Pancreas (tissue), 10 donors: ENCODE measurements around the gene LRATD1. TPM values are rescaled to one million over a fixed set of nuclear protein-coding genes. Genes with fewer than 3 reads are reported as not detected.
A peak's percentile ranks its signal among the peaks of the same experiment; 100 is the strongest.

Experiments
- ATAC-seq, 4 donors: fragments of 200-7000 bp; cut with Tn5 transposase; one replicate each; pipeline versions ENCODE4 v1.8.0 to v1.9.1; 2020; ENCODE audit warnings: mild to moderate bottlenecking in 4 of 4, moderate library complexity in 4 of 4
- DNase-seq, 6 donors: peaks; one replicate each; pipeline ENCODE4 v3.0.0-alpha.2; 2020
- FAIRE-seq: peaks from 2 replicates; lab custom pipeline; 2012; peaks lifted over from hg19 to GRCh38; lab: Jason Lieb, UNC
- H3K27ac ChIP-seq, 4 donors: fragments of 200-600 bp; sonication (generic); 1 replicate in 3 of 4; 2 replicates in 1 of 4; pipeline versions ENCODE4 v1.5.0 to v1.8.0; 2020
- H3K27me3 ChIP-seq, 4 donors: fragments of 200-600 bp; one replicate each; pipeline ENCODE4 v1.8.0; 2021
- H3K36me3 ChIP-seq, 3 donors: fragments of 200-600 bp; sonication (generic) in 1 of 3; one replicate each; pipeline versions ENCODE4 v1.5.0 to v1.8.0; 2020 to 2021
- H3K4me1 ChIP-seq, 3 donors: fragments of 200-600 bp; one replicate each; pipeline ENCODE4 v1.8.0; 2021
- H3K4me3 ChIP-seq, 4 donors: fragments of 200-600 bp; sonication (generic) in 2 of 4; one replicate each; pipeline versions ENCODE4 v1.5.0 to v1.8.0; 2020 to 2021
- H3K9me3 ChIP-seq, 4 donors: fragments of 200-600 bp; one replicate each; pipeline ENCODE4 v1.8.0; 2021
- CTCF ChIP-seq, 4 donors: fragments of 200-600 bp; sonication (generic) in 3 of 4; IDR thresholded peaks; one replicate each; pipeline versions ENCODE4 v1.5.0 to v1.8.0; 2021; ENCODE audit warnings: antibody characterized with exemption in 4 of 4
- WGBS, 2 donors: extraction: QIAGEN DNeasy Blood & Tissue Kit; methylation state at CpG; one replicate each; pipeline ENCODE4 v1.1.7; 2013; 5-methylcytosine and 5-hydroxymethylcytosine counted together
- intact Hi-C, 3 donors: fragments of 100-400 bp; cut with DNase I; formaldehyde crosslinking; loops; one replicate each; pipeline versions ENCODE4 v1.11.1 to v1.14.2; 2022
- polyA plus RNA-seq, 2 donors: library from polyadenylated mRNA; stranded (reverse); fragments of 200-250 nt; gene quantifications; one replicate each; pipeline ENCODE4 v1.2.3, GENCODE V29; 2013
- total RNA-seq, 6 donors: library from RNA; stranded (reverse); fragmentation: NEBNext Ultra II Directional in 4 of 6; extraction: Animal tissue kit (Norgen Biotek cat#: 25700) in 4 of 6; gene quantifications; one replicate each; pipeline versions ENCODE4 v1.2.1 to v1.2.4, GENCODE V29; 2021 to 2023
- donor health status: healthy with polysubstance abuse.
- donor health status: DM: no; HTN: no; CAD: no; lungs with moderate emphysema.
- donor health status: DM: no; HTN: no; CAD: no.
- donor health status: control.
- donor health status: control.
- donor health status: Bipolar disorder and iron deficiency.
- donor health status: DM: yes; HTN: yes; CAD: no.
- donor health status: DM: no; HTN: no; CAD: no.
- donor health status: DM: no; HTN: no; CAD: no.
- donor health status: DM: yes; HTN: yes; CAD: no.

The LRATD1 gene
- total and polyA plus RNA-seq, 8 donors = 3.0 to 7.9 (median 4.5) TPM

GRCh38 chr2:14634182-14634488 lies 1.6 kb downstream of the LRATD1 start:
- H3K27ac ChIP-seq = peak overlapping the region in 3 of 4 donors; percentile 88 to 93 (median 91)
- DNase-seq = no peak
- no peaks in the 10 kb centered on the region for H3K27me3 ChIP-seq
- H3K4me1 ChIP-seq = peaks cover 7 to 18% (median 11%) of the 10 kb centered on the region in 3 donors
- 2 to 3% methylated on average over 31 of the region's 31 CpGs for WGBS, 2 donors
- FAIRE-seq = no peak
- no peak for TF ChIP-seq CTCF (IDR thresholded peaks at IDR 0.05)
- no peaks in the 10 kb centered on the region for H3K9me3 ChIP-seq
- no peaks in the 10 kb centered on the region for H3K36me3 ChIP-seq
- intact Hi-C loops = no loop called here
- H3K4me3 ChIP-seq = peak overlapping the region; percentile 56 to 73 (median 64)
- no peak for ATAC-seq

- TF ChIP-seq CTCF (IDR thresholded peaks at IDR 0.05) = peak; percentile 68 to 88 (median 76)
- no peak for FAIRE-seq
- Histone ChIP-seq H3K9me3 (no peaks in the 10 kb centered on the region), H3K27ac (peak overlapping the region; percentile 79 to 93 (median 90)), H3K36me3 (no peaks in the 10 kb centered on the region), H3K4me1 (peaks cover 7 to 18% (median 11%) of the 10 kb centered on the region in 3 donors), H3K4me3 (peak overlapping the region; percentile 56 to 73 (median 64)), H3K27me3 (no peaks in the 10 kb centered on the region)
- intact Hi-C loops = no loop called here
- peak; percentile 77 to 87 (median 82) for ATAC-seq
- 1 to 3% methylated on average over 78 to 81 of the region's 81 CpGs for WGBS, 2 donors
- DNase-seq = peak; percentile 89 to 96 (median 92)
These were observed 2.2 kb downstream of the LRATD1 start for GRCh38 chr2:14634489-14635390.

DNA sequence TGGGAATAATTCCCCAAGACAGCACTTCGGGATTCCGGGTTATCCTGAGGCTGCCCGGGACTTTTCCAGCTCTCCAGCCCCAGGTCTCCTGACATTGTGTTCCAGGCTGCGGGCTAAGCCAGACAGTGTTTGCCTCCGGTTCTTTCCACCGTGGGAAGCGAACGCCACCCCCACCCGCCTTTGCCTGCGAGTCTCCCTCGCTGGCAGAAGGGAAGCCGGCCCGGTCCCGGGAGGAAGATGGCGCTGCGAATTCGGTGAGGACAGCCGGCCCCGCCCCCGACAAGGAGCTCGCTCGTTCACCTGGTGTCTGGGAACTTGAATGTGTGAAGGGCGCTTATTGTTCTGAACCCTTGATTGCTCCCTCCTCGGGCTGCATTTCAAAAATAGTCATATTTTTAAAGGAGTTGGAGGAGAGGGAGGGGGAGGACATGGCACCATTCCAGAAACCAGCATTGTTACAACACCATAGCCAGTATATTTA lies 2.9 kb downstream of the LRATD1 start:
- no peaks in the 10 kb centered on the region for H3K36me3 ChIP-seq
- WGBS, 2 donors = 0 to 1% methylated on average over 24 of the region's 24 CpGs
- intact Hi-C loops = no loop called here
- FAIRE-seq = no peak
- H3K27ac ChIP-seq = peak overlapping the region; percentile 79 to 93 (median 90)
- peaks cover 7 to 18% (median 11%) of the 10 kb centered on the region in 3 donors for H3K4me1 ChIP-seq
- H3K9me3 ChIP-seq = no peaks in the 10 kb centered on the region
- peak; percentile 84 to 92 (median 88) for DNase-seq
- ATAC-seq = peak; percentile 43 to 65 (median 62)
- peak overlapping the region; percentile 56 to 73 (median 64) for H3K4me3 ChIP-seq
- no peaks in the 10 kb centered on the region for H3K27me3 ChIP-seq
- no peak for TF ChIP-seq CTCF (IDR thresholded peaks at IDR 0.05)

- intact Hi-C loops = no loop called here
- 95 to 99% methylated on average over 2 of the region's 2 CpGs for WGBS, 2 donors
These were observed 6.0 kb downstream of the LRATD1 start for GRCh38 chr2:14638488-14638887.

More at GRCh38 chr2:14638488-14638887, 6.0 kb downstream of the LRATD1 start:
- Histone ChIP-seq H3K9me3 (no peaks in the 10 kb centered on the region), H3K27ac (no peak overlapping the region), H3K4me1 (peaks cover 7 to 16% (median 11%) of the 10 kb centered on the region in 3 donors), H3K4me3 (no peak overlapping the region), H3K36me3 (peaks cover 0 to 1% (median 0%) of the 10 kb centered on the region in 3 donors), H3K27me3 (no peaks in the 10 kb centered on the region)
- FAIRE-seq = no peak
- no peak for DNase-seq
- TF ChIP-seq CTCF (IDR thresholded peaks at IDR 0.05) = no peak
- no peak for ATAC-seq
